OCI-LY3 (cell line): ENCODE results near the gene SPI1.
A peak's percentile ranks its signal among the peaks of the same experiment; 100 is the strongest.

Experiments
- H2AFZ ChIP-seq: fragments of 200-600, 300-600 bp; shearing (Covaris generic); 2 replicates; pipeline ENCODE4 v1.6.0; 2014; ENCODE audit warnings: antibody characterized with exemption, low read depth, low read length
- H3K27ac ChIP-seq: fragments of 200-600, 300-600 bp; sonication (generic); 2 replicates; pipeline ENCODE4 v1.5.1; 2014; ENCODE audit warnings: mild to moderate bottlenecking, low read length, moderate library complexity, mixed read lengths
- H3K27me3 ChIP-seq: fragments of 200-600, 300-600 bp; sonication (generic); 2 replicates; pipeline ENCODE4 v1.6.1; 2014; ENCODE audit warnings: low read depth, low read length, mixed read lengths
- H3K36me3 ChIP-seq: fragments of 200-600, 300-600 bp; sonication (generic); replicated peaks from 2 replicates; pipeline ENCODE3; 2014; ENCODE audit warnings: low read depth, low read length, mixed read lengths
- H3K4me1 ChIP-seq: fragments of 300-600, 200-600 bp; sonication (generic); 2 replicates; pipeline ENCODE4 v1.6.1; 2014; ENCODE audit warnings: low read length, mixed read lengths
- H3K4me2 ChIP-seq: fragments of 200-600, 300-600 bp; sonication (generic); 2 replicates; pipeline ENCODE4 v1.6.1; 2014; ENCODE audit warnings: low read length, mixed read lengths
- H3K4me3 ChIP-seq: fragments of 300-600, 200-600 bp; sonication (generic); 2 replicates; pipeline ENCODE4 v1.5.1; 2014; ENCODE audit warnings: antibody characterized with exemption, mild to moderate bottlenecking, low read length, moderate library complexity
- H3K79me2 ChIP-seq: fragments of 300-600, 200-600 bp; shearing (Covaris generic); 2 replicates; pipeline ENCODE4 v1.6.1; 2014; ENCODE audit warnings: mild to moderate bottlenecking, low read length, mixed read lengths
- H3K9ac ChIP-seq: fragments of 300-600, 200-600 bp; shearing (Covaris generic); 2 replicates; pipeline ENCODE4 v1.6.0; 2014; ENCODE audit warnings: mild to moderate bottlenecking, low read length, moderate library complexity
- H3K9me3 ChIP-seq: fragments of 200-600, 300-600 bp; shearing (Covaris generic); 2 replicates; pipeline ENCODE4 v1.6.1; 2014; ENCODE audit warnings: low read length, mixed read lengths; ENCODE audit not compliant: insufficient read depth
- H4K20me1 ChIP-seq: fragments of 200-600, 300-600 bp; sonication (generic); 2 replicates; pipeline ENCODE4 v1.6.1; 2016; ENCODE audit warnings: low read length, mixed read lengths; ENCODE audit not compliant: insufficient read depth
- CTCF ChIP-seq: fragments of 200-600, 300-600 bp; sonication (generic); IDR thresholded peaks from 2 replicates; pipeline ENCODE4 v1.5.1; 2014; ENCODE audit warnings: antibody characterized with exemption, low read length, low read depth
- EZH2phosphoT487 ChIP-seq: fragments of 200-600 bp; shearing (Covaris generic); IDR thresholded peaks from 2 replicates; pipeline ENCODE4 v1.6.1; 2018; ENCODE audit warnings: antibody characterized with exemption, mixed run types, low read depth

The SPI1 gene

GRCh38 chr11:47332303-47332711 is 46.0 kb downstream of the SPI1 start:
- no peak overlapping the region for H2AFZ ChIP-seq
- no peaks in the 10 kb centered on the region for H3K9me3 ChIP-seq
- H3K4me2 ChIP-seq = no peak overlapping the region
- peaks cover 12% of the 10 kb centered on the region for H4K20me1 ChIP-seq
- H3K27me3 ChIP-seq = no peaks in the 10 kb centered on the region
- H3K27ac ChIP-seq = no peak overlapping the region
- TF ChIP-seq CTCF (no peak), EZH2phosphoT487 (no peak)
- H3K79me2 ChIP-seq = no peaks in the 10 kb centered on the region
- peaks cover 21% of the 10 kb centered on the region for H3K36me3 ChIP-seq
- H3K4me1 ChIP-seq = peaks cover 30% of the 10 kb centered on the region
- H3K9ac ChIP-seq = no peak overlapping the region
- no peak overlapping the region for H3K4me3 ChIP-seq

GRCh38 chr11:47331454-47332302 is 46.7 kb downstream of the SPI1 start:
- Histone ChIP-seq H3K4me2 (no peak overlapping the region), H3K27ac (no peak overlapping the region), H2AFZ (no peak overlapping the region), H3K9ac (no peak overlapping the region), H3K4me3 (no peak overlapping the region), H3K79me2 (no peaks in the 10 kb centered on the region), H3K27me3 (no peaks in the 10 kb centered on the region), H3K4me1 (peaks cover 30% of the 10 kb centered on the region), H3K36me3 (peaks cover 23% of the 10 kb centered on the region), H3K9me3 (no peaks in the 10 kb centered on the region), H4K20me1 (peaks cover 12% of the 10 kb centered on the region)
- TF ChIP-seq CTCF = no peak
- TF ChIP-seq EZH2phosphoT487 = no peak

GRCh38 chr11:47329987-47330931 is 48.1 kb downstream of the SPI1 start:
- Histone ChIP-seq H3K9me3 (no peaks in the 10 kb centered on the region), H3K27me3 (no peaks in the 10 kb centered on the region), H3K9ac (no peak overlapping the region), H3K4me2 (peak overlapping the region; percentile 22; the same call in 1 of the 2 replicates), H3K36me3 (peaks cover 30% of the 10 kb centered on the region), H3K4me1 (peaks cover 30% of the 10 kb centered on the region), H3K4me3 (no peak overlapping the region), H4K20me1 (peaks cover 12% of the 10 kb centered on the region), H2AFZ (no peak overlapping the region), H3K27ac (no peak overlapping the region), H3K79me2 (no peaks in the 10 kb centered on the region)
- TF ChIP-seq EZH2phosphoT487 = no peak
- TF ChIP-seq CTCF = no peak
